Measurements from ENCODE around the gene SLC25A26. TPM values are rescaled to one million over a fixed set of nuclear protein-coding genes. Genes with fewer than 3 reads are reported as not detected.

SLC25A26 gene
- total and polyA plus RNA-seq, 2 of the 13 experiments (the other 11 are each of a cell fraction or from before 2014, with no cell fraction given), result 23.1 to 32.7 TPM

DNA sequence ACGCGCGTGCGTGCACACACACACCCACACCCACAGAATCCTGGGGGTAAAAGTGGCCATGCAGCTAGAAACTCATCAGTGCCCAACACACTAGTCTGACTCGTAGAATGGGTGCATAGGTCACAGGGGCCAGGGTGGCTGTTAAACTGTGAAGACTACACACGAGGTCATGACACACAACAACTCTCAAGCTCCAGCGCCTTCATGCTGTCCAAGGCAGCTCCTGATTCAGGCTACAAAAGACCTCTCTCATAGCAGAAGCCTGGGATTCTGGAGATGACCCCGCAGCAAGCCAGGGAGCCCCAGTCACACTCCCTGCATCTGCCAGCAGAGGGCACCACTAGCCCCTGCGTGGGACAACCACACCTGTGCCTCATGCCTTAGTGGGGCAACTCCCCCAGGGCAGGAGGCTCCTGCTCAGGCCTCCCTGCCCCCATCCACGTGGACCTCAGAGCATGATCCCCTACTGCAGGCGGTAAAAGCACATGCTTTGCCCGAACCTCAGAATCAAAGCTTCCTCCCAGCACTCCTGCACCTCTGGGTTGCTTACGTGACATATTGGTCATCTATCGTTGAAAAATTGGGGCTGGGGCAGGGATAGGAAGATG, 186.9 kb downstream of the SLC25A26 start (continued):
- TF ChIP-seq, protein P1, sequence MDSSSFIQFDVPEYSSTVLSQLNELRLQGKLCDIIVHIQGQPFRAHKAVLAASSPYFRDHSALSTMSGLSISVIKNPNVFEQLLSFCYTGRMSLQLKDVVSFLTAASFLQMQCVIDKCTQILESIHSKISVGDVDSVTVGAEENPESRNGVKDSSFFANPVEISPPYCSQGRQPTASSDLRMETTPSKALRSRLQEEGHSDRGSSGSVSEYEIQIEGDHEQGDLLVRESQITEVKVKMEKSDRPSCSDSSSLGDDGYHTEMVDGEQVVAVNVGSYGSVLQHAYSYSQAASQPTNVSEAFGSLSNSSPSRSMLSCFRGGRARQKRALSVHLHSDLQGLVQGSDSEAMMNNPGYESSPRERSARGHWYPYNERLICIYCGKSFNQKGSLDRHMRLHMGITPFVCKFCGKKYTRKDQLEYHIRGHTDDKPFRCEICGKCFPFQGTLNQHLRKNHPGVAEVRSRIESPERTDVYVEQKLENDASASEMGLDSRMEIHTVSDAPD (CRISPR knock-in tag; IDR thresholded peaks at IDR 0.05), result no peak
- TF ChIP-seq IKZF4 (CRISPR knock-in tag; IDR thresholded peaks at IDR 0.05; ENCODE audit: borderline replicate concordance, low read depth, not compliant biosample characterization) (no peak), ARNT (IDR thresholded peaks at IDR 0.05) (no peak), ESRRA (CRISPR knock-in tag; IDR thresholded peaks at IDR 0.05; ENCODE audit: low read depth) (no peak), ZNF296 (CRISPR knock-in tag; conservative IDR thresholded peaks at IDR 0.05) (no peak), ZNF619 (CRISPR knock-in tag; IDR thresholded peaks at IDR 0.05) (no peak), ATF1 (CRISPR knock-in tag; IDR thresholded peaks at IDR 0.05) (no peak), THYN1 (CRISPR knock-in tag; IDR thresholded peaks at IDR 0.05; ENCODE audit: borderline replicate concordance, low read depth) (no peak), POLR2A (IDR thresholded peaks at IDR 0.05; ENCODE audit: insufficient read depth in 1 of 2, low read depth in 2 of 2, low read length in 2 of 2) (no peak), ZNF343 (CRISPR knock-in tag; IDR thresholded peaks at IDR 0.05) (no peak), DMAP1 (CRISPR knock-in tag; IDR thresholded peaks at IDR 0.05) (no peak), MZF1 (CRISPR knock-in tag; IDR thresholded peaks at IDR 0.05; ENCODE audit: borderline replicate concordance) (no peak), CHD2 (IDR thresholded peaks at IDR 0.05; ENCODE audit: low read depth, low read length) (no peak), ZMAT3 (CRISPR knock-in tag; conservative IDR thresholded peaks at IDR 0.05) (no peak), TAF15 (IDR thresholded peaks at IDR 0.05; ENCODE audit: low read depth, low read length, poor library complexity, severe bottlenecking) (no peak), MED8 (CRISPR knock-in tag; IDR thresholded peaks at IDR 0.05; ENCODE audit: insufficient replicate concordance) (no peak), SP140L (CRISPR knock-in tag; IDR thresholded peaks at IDR 0.05; ENCODE audit: borderline replicate concordance) (no peak), ZNF775 (CRISPR knock-in tag; IDR thresholded peaks at IDR 0.05; ENCODE audit: borderline replicate concordance) (no peak), SRSF4 (IDR thresholded peaks at IDR 0.05; ENCODE audit: low read depth, low read length, poor library complexity, severe bottlenecking) (no peak)
- TF ChIP-seq, protein P2, sequence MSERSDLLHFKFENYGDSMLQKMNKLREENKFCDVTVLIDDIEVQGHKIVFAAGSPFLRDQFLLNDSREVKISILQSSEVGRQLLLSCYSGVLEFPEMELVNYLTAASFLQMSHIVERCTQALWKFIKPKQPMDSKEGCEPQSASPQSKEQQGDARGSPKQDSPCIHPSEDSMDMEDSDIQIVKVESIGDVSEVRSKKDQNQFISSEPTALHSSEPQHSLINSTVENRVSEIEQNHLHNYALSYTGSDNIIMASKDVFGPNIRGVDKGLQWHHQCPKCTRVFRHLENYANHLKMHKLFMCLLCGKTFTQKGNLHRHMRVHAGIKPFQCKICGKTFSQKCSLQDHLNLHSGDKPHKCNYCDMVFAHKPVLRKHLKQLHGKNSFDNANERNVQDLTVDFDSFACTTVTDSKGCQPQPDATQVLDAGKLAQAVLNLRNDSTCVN (CRISPR knock-in tag; IDR thresholded peaks at IDR 0.05; ENCODE audit: borderline replicate concordance), result no peak
- TF ChIP-seq, protein P3, sequence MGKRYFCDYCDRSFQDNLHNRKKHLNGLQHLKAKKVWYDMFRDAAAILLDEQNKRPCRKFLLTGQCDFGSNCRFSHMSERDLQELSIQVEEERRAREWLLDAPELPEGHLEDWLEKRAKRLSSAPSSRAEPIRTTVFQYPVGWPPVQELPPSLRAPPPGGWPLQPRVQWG (CRISPR knock-in tag; IDR thresholded peaks at IDR 0.05; ENCODE audit: borderline replicate concordance, low read depth), result no peak
- TF ChIP-seq, protein P4, sequence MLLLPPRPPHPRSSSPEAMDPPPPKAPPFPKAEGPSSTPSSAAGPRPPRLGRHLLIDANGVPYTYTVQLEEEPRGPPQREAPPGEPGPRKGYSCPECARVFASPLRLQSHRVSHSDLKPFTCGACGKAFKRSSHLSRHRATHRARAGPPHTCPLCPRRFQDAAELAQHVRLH (CRISPR knock-in tag; IDR thresholded peaks at IDR 0.05; ENCODE audit: borderline replicate concordance, low read depth), result no peak
- TF ChIP-seq, protein P5, sequence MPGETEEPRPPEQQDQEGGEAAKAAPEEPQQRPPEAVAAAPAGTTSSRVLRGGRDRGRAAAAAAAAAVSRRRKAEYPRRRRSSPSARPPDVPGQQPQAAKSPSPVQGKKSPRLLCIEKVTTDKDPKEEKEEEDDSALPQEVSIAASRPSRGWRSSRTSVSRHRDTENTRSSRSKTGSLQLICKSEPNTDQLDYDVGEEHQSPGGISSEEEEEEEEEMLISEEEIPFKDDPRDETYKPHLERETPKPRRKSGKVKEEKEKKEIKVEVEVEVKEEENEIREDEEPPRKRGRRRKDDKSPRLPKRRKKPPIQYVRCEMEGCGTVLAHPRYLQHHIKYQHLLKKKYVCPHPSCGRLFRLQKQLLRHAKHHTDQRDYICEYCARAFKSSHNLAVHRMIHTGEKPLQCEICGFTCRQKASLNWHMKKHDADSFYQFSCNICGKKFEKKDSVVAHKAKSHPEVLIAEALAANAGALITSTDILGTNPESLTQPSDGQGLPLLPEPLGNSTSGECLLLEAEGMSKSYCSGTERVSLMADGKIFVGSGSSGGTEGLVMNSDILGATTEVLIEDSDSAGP (CRISPR knock-in tag; IDR thresholded peaks at IDR 0.05; ENCODE audit: borderline replicate concordance), result peak; percentile 82
